ENCODE data around the gene DEDD. TPM values are rescaled to one million over a fixed set of nuclear protein-coding genes. Genes with fewer than 3 reads are reported as not detected.
A peak's percentile ranks its signal among the peaks of the same experiment; 100 is the strongest.

Gene DEDD
- 16.9 and 26.3 TPM in 2 replicates for total RNA-seq (2014; rRNA removed; shearing (Covaris generic))

GRCh38 chr1:161132410-161133219, at the start of gene DEDD:
TSS of gene DEDD (minus strand) at chr1:161132667. CDS start at chr1:161124462, 8,205 bp downstream.
- H3K27ac ChIP-seq = peak within 1 kb of the TSS; percentile 98
- H3K4me1 ChIP-seq (replicated peaks) = peaks cover 8% of the 10 kb centered on the region
- H3K9me3 ChIP-seq (replicated peaks) = no peaks in the 10 kb centered on the region
- H3K36me3 ChIP-seq = peaks cover 36% of the 10 kb centered on the region
- no peaks in the 10 kb centered on the region for H3K27me3 ChIP-seq (replicated peaks)
- DNase-seq (ENCODE audit: low read depth in 1 of 2, low spot score in 2 of 2) = peak; percentile 96 to 98
- H3K4me3 ChIP-seq = peak within 1 kb of the TSS; percentile 68

GRCh38 chr1:161182214-161182613, 49.7 kb upstream of the DEDD start:
- H3K36me3 ChIP-seq = peaks cover under 1% of the 10 kb centered on the region; the same call in 1 of the 2 replicates
- no peaks in the 10 kb centered on the region for H3K9me3 ChIP-seq (replicated peaks)
- no peak overlapping the region for H3K4me3 ChIP-seq
- peak overlapping the region; percentile 46 for H3K27ac ChIP-seq
- H3K27me3 ChIP-seq (replicated peaks) = no peaks in the 10 kb centered on the region
- peak in 1 of 2 experiments; percentile 22 for DNase-seq (ENCODE audit: low read depth in 1 of 2, low spot score in 2 of 2)
- H3K4me1 ChIP-seq (replicated peaks) = peaks cover 17% of the 10 kb centered on the region

GRCh38 chr1:161180639-161181038, 48.2 kb upstream of the DEDD start:
- Histone ChIP-seq H3K9me3 (replicated peaks) (no peaks in the 10 kb centered on the region), H3K36me3 (peaks cover 4% of the 10 kb centered on the region; the same call in 1 of the 2 replicates), H3K4me3 (no peak overlapping the region), H3K27ac (no peak overlapping the region), H3K27me3 (replicated peaks) (no peaks in the 10 kb centered on the region), H3K4me1 (replicated peaks) (peaks cover 23% of the 10 kb centered on the region)
- DNase-seq (ENCODE audit: low read depth in 1 of 2, low spot score in 2 of 2) = no peak

GRCh38 chr1:161179698-161180097, 47.2 kb upstream of the DEDD start:
- H3K4me1 ChIP-seq (replicated peaks) = peaks cover 23% of the 10 kb centered on the region
- DNase-seq (ENCODE audit: low read depth in 1 of 2, low spot score in 2 of 2) = no peak
- no peaks in the 10 kb centered on the region for H3K9me3 ChIP-seq (replicated peaks)
- no peak overlapping the region for H3K27ac ChIP-seq
- H3K36me3 ChIP-seq = peaks cover 14% of the 10 kb centered on the region
- H3K4me3 ChIP-seq = no peak overlapping the region
- no peaks in the 10 kb centered on the region for H3K27me3 ChIP-seq (replicated peaks)

GRCh38 chr1:161177936-161178244, 45.4 kb upstream of the DEDD start:
- Histone ChIP-seq H3K27ac (peak overlapping the region; percentile 67; the same call in 1 of the 2 replicates), H3K27me3 (replicated peaks) (no peaks in the 10 kb centered on the region), H3K4me3 (peak overlapping the region; percentile 83), H3K4me1 (replicated peaks) (peaks cover 23% of the 10 kb centered on the region), H3K36me3 (peaks cover 29% of the 10 kb centered on the region), H3K9me3 (replicated peaks) (no peaks in the 10 kb centered on the region)
- DNase-seq (ENCODE audit: low read depth in 1 of 2, low spot score in 2 of 2) = no peak

GRCh38 chr1:161177112-161177935, 44.9 kb upstream of the DEDD start, which contains the start of gene B4GALT3:
TSS of gene B4GALT3 (minus strand) at chr1:161177507. CDS start at chr1:161176060, 1,447 bp downstream.
- no peaks in the 10 kb centered on the region for H3K9me3 ChIP-seq (replicated peaks)
- H3K4me3 ChIP-seq = peak within 1 kb of the TSS; percentile 83
- DNase-seq (ENCODE audit: low read depth in 1 of 2, low spot score in 2 of 2) = peak; percentile 82 to 87
- peak within 1 kb of the TSS; percentile 67 for H3K27ac ChIP-seq
- H3K4me1 ChIP-seq (replicated peaks) = peaks cover 19% of the 10 kb centered on the region
- no peaks in the 10 kb centered on the region for H3K27me3 ChIP-seq (replicated peaks)
- H3K36me3 ChIP-seq = peaks cover 35% of the 10 kb centered on the region

- Histone ChIP-seq H3K36me3 (peaks cover 42% of the 10 kb centered on the region), H3K9me3 (replicated peaks) (no peaks in the 10 kb centered on the region), H3K27ac (peak overlapping the region; percentile 67), H3K4me1 (replicated peaks) (peaks cover 12% of the 10 kb centered on the region), H3K27me3 (replicated peaks) (no peaks in the 10 kb centered on the region), H3K4me3 (peak overlapping the region; percentile 83)
- no peak for DNase-seq (ENCODE audit: low read depth in 1 of 2, low spot score in 2 of 2)
These were observed 44.1 kb upstream of the DEDD start for GRCh38 chr1:161176468-161177111.

GRCh38 chr1:161175771-161176453, 43.4 kb upstream of the DEDD start:
- no peaks in the 10 kb centered on the region for H3K9me3 ChIP-seq (replicated peaks)
- DNase-seq (ENCODE audit: low read depth in 1 of 2, low spot score in 2 of 2) = no peak
- no peaks in the 10 kb centered on the region for H3K27me3 ChIP-seq (replicated peaks)
- no peak overlapping the region for H3K4me3 ChIP-seq
- peaks cover 49% of the 10 kb centered on the region for H3K36me3 ChIP-seq
- H3K27ac ChIP-seq = no peak overlapping the region
- H3K4me1 ChIP-seq (replicated peaks) = peaks cover 12% of the 10 kb centered on the region

GRCh38 chr1:161174911-161175310, 42.4 kb upstream of the DEDD start:
- Histone ChIP-seq H3K27me3 (replicated peaks) (no peaks in the 10 kb centered on the region), H3K4me1 (replicated peaks) (peaks cover 12% of the 10 kb centered on the region), H3K27ac (no peak overlapping the region), H3K4me3 (no peak overlapping the region), H3K36me3 (peaks cover 56% of the 10 kb centered on the region), H3K9me3 (replicated peaks) (no peaks in the 10 kb centered on the region)
- DNase-seq (ENCODE audit: low read depth in 1 of 2, low spot score in 2 of 2) = no peak

GRCh38 chr1:161173711-161174110, 41.2 kb upstream of the DEDD start:
- Histone ChIP-seq H3K27ac (no peak overlapping the region), H3K4me1 (replicated peaks) (peaks cover 12% of the 10 kb centered on the region), H3K9me3 (replicated peaks) (no peaks in the 10 kb centered on the region), H3K4me3 (no peak overlapping the region), H3K36me3 (peaks cover 67% of the 10 kb centered on the region), H3K27me3 (replicated peaks) (no peaks in the 10 kb centered on the region)
- DNase-seq (ENCODE audit: low read depth in 1 of 2, low spot score in 2 of 2) = no peak

GRCh38 chr1:161172776-161173376, 40.4 kb upstream of the DEDD start:
- H3K36me3 ChIP-seq = peaks cover 67% of the 10 kb centered on the region
- H3K9me3 ChIP-seq (replicated peaks) = no peaks in the 10 kb centered on the region
- no peaks in the 10 kb centered on the region for H3K27me3 ChIP-seq (replicated peaks)
- H3K4me1 ChIP-seq (replicated peaks) = peaks cover 11% of the 10 kb centered on the region
- no peak overlapping the region for H3K27ac ChIP-seq
- DNase-seq (ENCODE audit: low read depth in 1 of 2, low spot score in 2 of 2) = no peak
- no peak overlapping the region for H3K4me3 ChIP-seq

GRCh38 chr1:161172349-161172748, 39.9 kb upstream of the DEDD start:
- Histone ChIP-seq H3K4me1 (replicated peaks) (peaks cover 6% of the 10 kb centered on the region), H3K4me3 (no peak overlapping the region), H3K9me3 (replicated peaks) (no peaks in the 10 kb centered on the region), H3K27me3 (replicated peaks) (no peaks in the 10 kb centered on the region), H3K27ac (no peak overlapping the region), H3K36me3 (peaks cover 67% of the 10 kb centered on the region)
- no peak for DNase-seq (ENCODE audit: low read depth in 1 of 2, low spot score in 2 of 2)

- H3K4me3 ChIP-seq = no peak overlapping the region
- H3K27ac ChIP-seq = no peak overlapping the region
- peaks cover 9% of the 10 kb centered on the region for H3K4me1 ChIP-seq (replicated peaks)
- H3K27me3 ChIP-seq (replicated peaks) = no peaks in the 10 kb centered on the region
- no peak for DNase-seq (ENCODE audit: low read depth in 1 of 2, low spot score in 2 of 2)
- peaks cover 64% of the 10 kb centered on the region for H3K36me3 ChIP-seq
- H3K9me3 ChIP-seq (replicated peaks) = no peaks in the 10 kb centered on the region
These were observed 39.2 kb upstream of the DEDD start for GRCh38 chr1:161171696-161172095.
